Endothelial cell (in vitro differentiated cells): ENCODE measurements around the gene TGDS. TPM values are rescaled to one million over a fixed set of nuclear protein-coding genes. Genes with fewer than 3 reads are reported as not detected.

Source experiments
- DNase-seq: peaks from one replicate; pipeline ENCODE4 v3.0.0; 2021; ENCODE audit warnings: low spot score
- H3K27ac Mint-ChIP-seq: one replicate; pipeline ENCODE4 v1.8.0; 2021; ENCODE audit warnings: mixed read lengths, inconsistent platforms; ENCODE audit not compliant: unreplicated experiment
- H3K27me3 Mint-ChIP-seq: one replicate; pipeline ENCODE4 v1.8.0; 2021; ENCODE audit warnings: mild to moderate bottlenecking, moderate library complexity, mixed read lengths, inconsistent platforms; ENCODE audit not compliant: unreplicated experiment
- H3K36me3 Mint-ChIP-seq: one replicate; pipeline ENCODE4 v1.8.0; 2021; ENCODE audit warnings: mild to moderate bottlenecking, low read depth, mixed read lengths, inconsistent platforms; ENCODE audit not compliant: unreplicated experiment
- H3K4me1 Mint-ChIP-seq: one replicate; pipeline ENCODE4 v1.8.0; 2021; ENCODE audit warnings: mild to moderate bottlenecking, mixed read lengths, inconsistent platforms; ENCODE audit not compliant: unreplicated experiment
- H3K4me3 Mint-ChIP-seq: one replicate; pipeline ENCODE4 v1.8.0; 2021; ENCODE audit warnings: mild to moderate bottlenecking, mixed read lengths, inconsistent platforms; ENCODE audit not compliant: unreplicated experiment
- H3K9me3 Mint-ChIP-seq: one replicate; pipeline ENCODE4 v1.8.0; 2021; ENCODE audit warnings: mixed read lengths, inconsistent platforms; ENCODE audit not compliant: unreplicated experiment
- total RNA-seq: library from RNA; stranded (reverse); fragmentation: NEBNext Ultra II Directional; extraction: Animal tissue kit (Norgen Biotek cat#: 25700); gene quantifications from one replicate; pipeline ENCODE4 v1.2.1, GENCODE V29; 2021; ENCODE audit not compliant: unreplicated experiment
- TF ChIP-seq, protein P1 (sequence below): fragments of 200-600 bp; sonication (generic); IDR thresholded peaks from one replicate; pipeline ENCODE4 v1.5.0; 2021; ENCODE audit warnings: antibody characterized with exemption; ENCODE audit not compliant: unreplicated experiment

TGDS gene
- total RNA-seq, 1 donor from 2014 or later = 8.8 TPM

- no peaks in the 10 kb centered on the region for H3K36me3 Mint-ChIP-seq
- no peaks in the 10 kb centered on the region for H3K9me3 Mint-ChIP-seq
- no peak overlapping the region for H3K4me3 Mint-ChIP-seq
- H3K27ac Mint-ChIP-seq = no peak overlapping the region
- DNase-seq = peak; percentile 18
- no peaks in the 10 kb centered on the region for H3K27me3 Mint-ChIP-seq
- H3K4me1 Mint-ChIP-seq = peaks cover 6% of the 10 kb centered on the region
- TF ChIP-seq, protein P1, sequence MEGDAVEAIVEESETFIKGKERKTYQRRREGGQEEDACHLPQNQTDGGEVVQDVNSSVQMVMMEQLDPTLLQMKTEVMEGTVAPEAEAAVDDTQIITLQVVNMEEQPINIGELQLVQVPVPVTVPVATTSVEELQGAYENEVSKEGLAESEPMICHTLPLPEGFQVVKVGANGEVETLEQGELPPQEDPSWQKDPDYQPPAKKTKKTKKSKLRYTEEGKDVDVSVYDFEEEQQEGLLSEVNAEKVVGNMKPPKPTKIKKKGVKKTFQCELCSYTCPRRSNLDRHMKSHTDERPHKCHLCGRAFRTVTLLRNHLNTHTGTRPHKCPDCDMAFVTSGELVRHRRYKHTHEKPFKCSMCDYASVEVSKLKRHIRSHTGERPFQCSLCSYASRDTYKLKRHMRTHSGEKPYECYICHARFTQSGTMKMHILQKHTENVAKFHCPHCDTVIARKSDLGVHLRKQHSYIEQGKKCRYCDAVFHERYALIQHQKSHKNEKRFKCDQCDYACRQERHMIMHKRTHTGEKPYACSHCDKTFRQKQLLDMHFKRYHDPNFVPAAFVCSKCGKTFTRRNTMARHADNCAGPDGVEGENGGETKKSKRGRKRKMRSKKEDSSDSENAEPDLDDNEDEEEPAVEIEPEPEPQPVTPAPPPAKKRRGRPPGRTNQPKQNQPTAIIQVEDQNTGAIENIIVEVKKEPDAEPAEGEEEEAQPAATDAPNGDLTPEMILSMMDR = peak; percentile 18
These were observed 21.5 kb upstream of the TGDS start for GRCh38 chr13:94617389-94618000.

- no peak overlapping the region for H3K4me3 Mint-ChIP-seq
- no peaks in the 10 kb centered on the region for H3K9me3 Mint-ChIP-seq
- H3K27me3 Mint-ChIP-seq = no peaks in the 10 kb centered on the region
- DNase-seq = no peak
- TF ChIP-seq, protein P1 = no peak
- no peaks in the 10 kb centered on the region for H3K36me3 Mint-ChIP-seq
- peaks cover 6% of the 10 kb centered on the region for H3K4me1 Mint-ChIP-seq
- H3K27ac Mint-ChIP-seq = no peak overlapping the region
These were observed 17.1 kb upstream of the TGDS start for GRCh38 chr13:94613051-94613450.

GRCh38 chr13:94612050-94612449 is 16.1 kb upstream of the TGDS start:
- Mint-ChIP-seq H3K27me3 (no peaks in the 10 kb centered on the region), H3K9me3 (no peaks in the 10 kb centered on the region), H3K36me3 (peaks cover 3% of the 10 kb centered on the region), H3K4me3 (no peak overlapping the region), H3K4me1 (peaks cover 6% of the 10 kb centered on the region), H3K27ac (no peak overlapping the region)
- no peak for DNase-seq
- TF ChIP-seq, protein P1 = no peak

GRCh38 chr13:94610475-94610874 is 14.5 kb upstream of the TGDS start:
- Mint-ChIP-seq H3K36me3 (peaks cover 7% of the 10 kb centered on the region), H3K9me3 (no peaks in the 10 kb centered on the region), H3K4me1 (no peaks in the 10 kb centered on the region), H3K27ac (no peak overlapping the region), H3K27me3 (no peaks in the 10 kb centered on the region), H3K4me3 (no peak overlapping the region)
- no peak for DNase-seq
- TF ChIP-seq, protein P1 = no peak

DNA sequence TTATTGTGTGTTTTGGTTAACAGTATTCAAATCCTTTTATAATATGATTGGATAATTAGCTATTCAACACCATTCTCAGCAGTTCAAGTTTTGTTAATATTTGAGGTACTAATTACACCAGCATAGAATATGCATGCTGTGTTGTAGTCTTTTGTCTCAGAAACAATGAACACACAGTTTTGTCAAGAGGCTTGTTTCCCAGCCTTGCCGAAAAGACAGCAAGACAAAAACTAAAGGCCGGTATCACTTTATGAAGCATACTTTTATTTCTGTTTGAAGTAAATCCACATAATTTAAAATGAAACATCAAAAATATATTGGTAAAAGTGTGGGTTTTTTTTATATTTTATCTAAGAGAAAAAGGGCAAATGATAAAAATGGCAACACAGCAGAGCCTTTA is 13.2 kb upstream of the TGDS start:
- Mint-ChIP-seq H3K4me3 (no peak overlapping the region), H3K27ac (no peak overlapping the region), H3K36me3 (peaks cover 7% of the 10 kb centered on the region), H3K27me3 (no peaks in the 10 kb centered on the region), H3K4me1 (no peaks in the 10 kb centered on the region), H3K9me3 (no peaks in the 10 kb centered on the region)
- TF ChIP-seq, protein P1 = no peak
- DNase-seq = no peak
